Measurements from ENCODE around the gene ECE1. TPM values are rescaled to one million over a fixed set of nuclear protein-coding genes. Genes with fewer than 3 reads are reported as not detected.
A peak's percentile ranks its signal among the peaks of the same experiment; 100 is the strongest.

ECE1 gene
- total and polyA plus RNA-seq, 9 of the 15 experiments (the other 6 are each of a cell fraction or from before 2014, with no cell fraction given), result 0.56 to 34.8 (median 11.0) TPM

- TF ChIP-seq CHD4 (IDR thresholded peaks at IDR 0.05; ENCODE audit: insufficient read depth, insufficient replicate concordance, low read depth, low read length, poor library complexity, severe bottlenecking) (peak; percentile 55), SNIP1 (IDR thresholded peaks at IDR 0.05; ENCODE audit: low read depth) (no peak), ARID3A (IDR thresholded peaks at IDR 0.05; ENCODE audit: borderline replicate concordance, low read depth, low read length) (no peak), KDM1A (IDR thresholded peaks at IDR 0.05) (peak; percentile 63 to 83), GABPA (tag; conservative IDR thresholded peaks at IDR 0.05; ENCODE audit: low read depth) (no peak), ATF1 (CRISPR knock-in tag; IDR thresholded peaks at IDR 0.05) (no peak), ATF1 (tag; IDR thresholded peaks at IDR 0.05) (no peak), PTTG1 (tag; IDR thresholded peaks at IDR 0.05; ENCODE audit: low read depth) (no peak)
These were observed 43.6 kb upstream of the ECE1 start (continued) for GRCh38 chr1:21333824-21334213.

- FAIRE-seq (no peak), DNase-seq (ENCODE audit: extremely low read depth in 1 of 4, low spot score in 3 of 4) (peak in 1 of 4 experiments; percentile 45), ATAC-seq (no peak)
- ChIA-PET CTCF (ENCODE audit: low intra/inter-chr PET ratio) (interaction anchor here (3.3 kb wide), 1 partner anchor 78 kb away, joined by 15 read pairs; no protein-coding TSS in a partner anchor), POLR2A (interaction anchor here (0.6 to 1.0 kb wide), 5 partner anchors 8 to 880 kb away, joined by 3 to 4 read pairs (median 3); no protein-coding TSS in a partner anchor)
- H3K79me2 ChIP-seq (ENCODE audit: control insufficient read depth, insufficient read depth, low read length), result peaks cover 4% of the 10 kb centered on the region; the same call in 1 of the 3 replicates
- H3K4me2 ChIP-seq (ENCODE audit: insufficient read depth, low read length), result no peak overlapping the region
- no peaks in the 10 kb centered on the region for H3K9me1 ChIP-seq (ENCODE audit: control insufficient read depth, insufficient read depth, low read length)
- no peak overlapping the region for H2AFZ ChIP-seq (ENCODE audit: low read depth, low read length)
- no TSS peak for BruUV-seq (replicated peaks)
- H3K27ac ChIP-seq (ENCODE audit: extremely low read depth, low read depth, low read length), result no peak overlapping the region
- peaks cover 18 to 22% of the 10 kb centered on the region in 2 experiments for H3K4me1 ChIP-seq (replicated peaks in 1 of 2; ENCODE audit: control insufficient read depth in 2 of 2, insufficient read depth in 2 of 2, low read length in 2 of 2)
- no peaks in the 10 kb centered on the region; the same call in 2 of the 3 replicates for H3K36me3 ChIP-seq (ENCODE audit: control insufficient read depth, insufficient read depth, low read length)
- WGBS (ENCODE audit: insufficient coverage, low coverage, missing lambda C conversion rate), result 42% methylated on average over 5 of the region's 8 CpGs
- peaks cover 27% of the 10 kb centered on the region for H4K20me1 ChIP-seq (replicated peaks; ENCODE audit: control insufficient read depth, insufficient read depth, low read length)
- no peaks in the 10 kb centered on the region for H3K9me3 ChIP-seq (replicated peaks; ENCODE audit: control insufficient read depth, insufficient read depth, low read depth, low read length)
- H3K27me3 ChIP-seq (ENCODE audit: control insufficient read depth in 2 of 2, insufficient read depth in 2 of 2, low read length in 2 of 2), result no peaks in the 10 kb centered on the region; a peak in 1 of 5 replicates
- no peak overlapping the region; a peak in 1 of 4 replicates for H3K9ac ChIP-seq (ENCODE audit: insufficient read depth in 1 of 2, low read depth in 2 of 2, low read length in 2 of 2)
- H3K4me3 ChIP-seq, result no peak overlapping the region
- intact Hi-C loops (cut with micrococcal nuclease) (no loop called here), in situ Hi-C loops (cut with MboI) (no loop called here)
- no peak for TF ChIP-seq PHF20 (IDR thresholded peaks at IDR 0.05; ENCODE audit: partially characterized antibody)
- TF ChIP-seq ESRRA (IDR thresholded peaks at IDR 0.05; ENCODE audit: borderline replicate concordance, low read depth), result 0 out of 2 replicates have a peak, but pooled peaks have one; percentile 25
- TF ChIP-seq STAT6 (CRISPR knock-in tag; IDR thresholded peaks at IDR 0.05), result no peak
- TF ChIP-seq GATAD2A (IDR thresholded peaks at IDR 0.05), result no peak
- no peak for TF ChIP-seq ZFP30 (CRISPR knock-in tag; IDR thresholded peaks at IDR 0.05; ENCODE audit: borderline replicate concordance)
- no peak for TF ChIP-seq NEUROD1 (IDR thresholded peaks at IDR 0.05; ENCODE audit: borderline replicate concordance, low read depth, low read length, partially characterized antibody)
- TF ChIP-seq ZNF644 (tag; IDR thresholded peaks at IDR 0.05; ENCODE audit: low read depth), result no peak
- TF ChIP-seq HNRNPK (IDR thresholded peaks at IDR 0.05; ENCODE audit: low read depth, low read length, poor library complexity, severe bottlenecking), result peak; percentile 44
These were observed 42.5 kb upstream of the ECE1 start for GRCh38 chr1:21332554-21333311.
